Measurements from ENCODE around the gene CMSS1.

The CMSS1 gene

GRCh38 chr3:100106094-100106493 is 288.4 kb downstream of the CMSS1 start:
- H3K4me1 ChIP-seq = peaks cover 20% of the 10 kb centered on the region
- no peak overlapping the region for H3K27ac ChIP-seq

GRCh38 chr3:100106531-100107141 is 289.0 kb downstream of the CMSS1 start:
- TF ChIP-seq, protein P1, sequence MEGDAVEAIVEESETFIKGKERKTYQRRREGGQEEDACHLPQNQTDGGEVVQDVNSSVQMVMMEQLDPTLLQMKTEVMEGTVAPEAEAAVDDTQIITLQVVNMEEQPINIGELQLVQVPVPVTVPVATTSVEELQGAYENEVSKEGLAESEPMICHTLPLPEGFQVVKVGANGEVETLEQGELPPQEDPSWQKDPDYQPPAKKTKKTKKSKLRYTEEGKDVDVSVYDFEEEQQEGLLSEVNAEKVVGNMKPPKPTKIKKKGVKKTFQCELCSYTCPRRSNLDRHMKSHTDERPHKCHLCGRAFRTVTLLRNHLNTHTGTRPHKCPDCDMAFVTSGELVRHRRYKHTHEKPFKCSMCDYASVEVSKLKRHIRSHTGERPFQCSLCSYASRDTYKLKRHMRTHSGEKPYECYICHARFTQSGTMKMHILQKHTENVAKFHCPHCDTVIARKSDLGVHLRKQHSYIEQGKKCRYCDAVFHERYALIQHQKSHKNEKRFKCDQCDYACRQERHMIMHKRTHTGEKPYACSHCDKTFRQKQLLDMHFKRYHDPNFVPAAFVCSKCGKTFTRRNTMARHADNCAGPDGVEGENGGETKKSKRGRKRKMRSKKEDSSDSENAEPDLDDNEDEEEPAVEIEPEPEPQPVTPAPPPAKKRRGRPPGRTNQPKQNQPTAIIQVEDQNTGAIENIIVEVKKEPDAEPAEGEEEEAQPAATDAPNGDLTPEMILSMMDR (IDR thresholded peaks at IDR 0.05) = no peak
- H3K9me3 ChIP-seq (ENCODE audit: control insufficient read depth, low read length) = no peaks in the 10 kb centered on the region
- H2AFZ ChIP-seq = no peak overlapping the region
- H3K9ac ChIP-seq = peak overlapping the region; percentile 3
- no peaks in the 10 kb centered on the region for H3K36me3 ChIP-seq (ENCODE audit: control insufficient read depth, insufficient read depth, low read length)
- H3K4me2 ChIP-seq (ENCODE audit: low read length) = no peak overlapping the region
- no peak overlapping the region for H3K27ac ChIP-seq
- no peaks in the 10 kb centered on the region for H3K79me2 ChIP-seq
- H3K27me3 ChIP-seq (ENCODE audit: control insufficient read depth, insufficient read depth, low read length) = no peaks in the 10 kb centered on the region
- H3K4me3 ChIP-seq (ENCODE audit: low read depth, low read length) = no peak overlapping the region
- peaks cover 20% of the 10 kb centered on the region for H3K4me1 ChIP-seq

More at GRCh38 chr3:100106094-100106493, 288.4 kb downstream of the CMSS1 start:
- Histone ChIP-seq H3K9me3 (ENCODE audit: control insufficient read depth, low read length) (no peaks in the 10 kb centered on the region), H3K4me3 (ENCODE audit: low read depth, low read length) (no peak overlapping the region), H3K79me2 (no peaks in the 10 kb centered on the region), H3K9ac (no peak overlapping the region), H3K27me3 (ENCODE audit: control insufficient read depth, insufficient read depth, low read length) (no peaks in the 10 kb centered on the region), H2AFZ (no peak overlapping the region), H3K36me3 (ENCODE audit: control insufficient read depth, insufficient read depth, low read length) (no peaks in the 10 kb centered on the region), H3K4me2 (ENCODE audit: low read length) (no peak overlapping the region)
- TF ChIP-seq, protein P1 (IDR thresholded peaks at IDR 0.05) = no peak

DNA sequence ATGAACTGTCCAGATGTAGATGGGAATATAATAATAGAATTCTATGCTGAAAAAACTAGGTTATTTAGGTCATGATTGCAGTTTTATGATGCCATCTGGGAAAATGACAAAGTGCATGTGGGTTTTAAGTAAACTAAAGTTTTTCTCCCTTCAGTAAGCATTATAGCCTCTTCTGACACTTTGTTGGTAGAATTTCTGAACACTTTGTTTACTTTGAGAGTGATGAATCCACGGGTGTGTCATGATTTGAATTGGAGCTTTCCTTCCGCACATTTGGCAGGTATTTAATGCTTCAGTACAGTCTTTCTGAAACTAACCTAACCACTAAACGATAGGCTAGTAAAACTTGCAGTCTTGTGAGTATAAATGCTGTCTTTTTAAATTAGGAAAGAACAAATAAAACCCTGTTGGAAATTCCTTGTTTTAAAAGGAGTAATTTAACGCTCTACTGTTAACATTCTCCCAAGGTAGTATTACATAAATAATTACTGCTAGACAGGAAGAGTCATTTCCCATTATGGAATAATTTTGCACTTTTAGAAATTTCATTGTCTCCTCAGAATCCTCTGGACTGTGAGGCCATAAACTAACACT is 289.7 kb downstream of the CMSS1 start:
- TF ChIP-seq, protein P1 (IDR thresholded peaks at IDR 0.05) = no peak
- H3K36me3 ChIP-seq (ENCODE audit: control insufficient read depth, insufficient read depth, low read length) = no peaks in the 10 kb centered on the region
- peaks cover 20% of the 10 kb centered on the region for H3K4me1 ChIP-seq
- H3K9ac ChIP-seq = peak overlapping the region; percentile 3
- no peaks in the 10 kb centered on the region for H3K79me2 ChIP-seq
- no peak overlapping the region for H2AFZ ChIP-seq
- H3K4me3 ChIP-seq (ENCODE audit: low read depth, low read length) = no peak overlapping the region
- no peak overlapping the region for H3K27ac ChIP-seq
- H3K9me3 ChIP-seq (ENCODE audit: control insufficient read depth, low read length) = no peaks in the 10 kb centered on the region
- H3K27me3 ChIP-seq (ENCODE audit: control insufficient read depth, insufficient read depth, low read length) = no peaks in the 10 kb centered on the region
- no peak overlapping the region for H3K4me2 ChIP-seq (ENCODE audit: low read length)

GRCh38 chr3:100108464-100109079 is 290.9 kb downstream of the CMSS1 start:
- Histone ChIP-seq H3K27ac (no peak overlapping the region), H2AFZ (peak overlapping the region; percentile 73), H3K79me2 (no peaks in the 10 kb centered on the region), H3K36me3 (ENCODE audit: control insufficient read depth, insufficient read depth, low read length) (no peaks in the 10 kb centered on the region), H3K9ac (no peak overlapping the region), H3K9me3 (ENCODE audit: control insufficient read depth, low read length) (no peaks in the 10 kb centered on the region), H3K4me3 (ENCODE audit: low read depth, low read length) (no peak overlapping the region), H3K4me2 (ENCODE audit: low read length) (no peak overlapping the region), H3K4me1 (peaks cover 23% of the 10 kb centered on the region), H3K27me3 (ENCODE audit: control insufficient read depth, insufficient read depth, low read length) (no peaks in the 10 kb centered on the region)
- TF ChIP-seq, protein P1 (IDR thresholded peaks at IDR 0.05) = no peak
